ENCODE results near the gene FAM120AOS.
A peak's percentile ranks its signal among the peaks of the same experiment; 100 is the strongest.

Gene FAM120AOS

GRCh38 chr9:93415176-93415690 is 38.1 kb downstream of the FAM120AOS start:
- WGBS (ENCODE audit: extremely low coverage, insufficient coverage, low lambda C conversion rate): no CpG with 5 or more reads among the region's 2 CpGs
- Histone ChIP-seq H3K4me1 (ENCODE audit: control insufficient read depth, low read depth, low read length) (no peaks in the 10 kb centered on the region), H2BK15ac (replicated peaks; ENCODE audit: low read depth) (no peak overlapping the region), H2BK120ac (ENCODE audit: low read depth, low read length) (no peak overlapping the region), H2BK5ac (ENCODE audit: low read length) (no peak overlapping the region), H3K79me1 (ENCODE audit: low read length) (no peaks in the 10 kb centered on the region), H3K9ac (ENCODE audit: low read length) (no peak overlapping the region), H4K8ac (ENCODE audit: low read depth, low read length) (no peak overlapping the region), H3K4ac (ENCODE audit: low read depth, low read length) (no peak overlapping the region), H3K18ac (ENCODE audit: low read length) (no peak overlapping the region), H3K36me3 (ENCODE audit: control insufficient read depth, insufficient read depth, low read length) (no peaks in the 10 kb centered on the region), H3K4me2 (ENCODE audit: low read length) (no peak overlapping the region), H3K27ac (ENCODE audit: low read depth, low read length) (no peak overlapping the region), H3K27me3 (ENCODE audit: insufficient read depth, low read length, poor library complexity) (no peaks in the 10 kb centered on the region), H3K56ac (ENCODE audit: low read length) (no peak overlapping the region), H3K4me3 (ENCODE audit: low read length) (no peak overlapping the region), H4K5ac (ENCODE audit: low read length) (no peak overlapping the region), H3K23ac (ENCODE audit: low read length) (no peak overlapping the region), H2AK5ac (ENCODE audit: low read length) (no peak overlapping the region), H3K79me2 (ENCODE audit: control insufficient read depth, insufficient read depth, low read length) (no peaks in the 10 kb centered on the region)
- DNase-seq: no peak

- no peak overlapping the region for H3K4ac ChIP-seq (ENCODE audit: low read depth, low read length)
- no peaks in the 10 kb centered on the region for H3K79me1 ChIP-seq (ENCODE audit: low read length)
- H2AK5ac ChIP-seq (ENCODE audit: low read length): no peak overlapping the region
- H3K18ac ChIP-seq (ENCODE audit: low read length): no peak overlapping the region
- H3K79me2 ChIP-seq (ENCODE audit: control insufficient read depth, insufficient read depth, low read length): no peaks in the 10 kb centered on the region
- no peak overlapping the region for H2BK5ac ChIP-seq (ENCODE audit: low read length)
- no peak overlapping the region for H3K56ac ChIP-seq (ENCODE audit: low read length)
- H3K36me3 ChIP-seq (ENCODE audit: control insufficient read depth, insufficient read depth, low read length): no peaks in the 10 kb centered on the region
- no peak overlapping the region for H2BK120ac ChIP-seq (ENCODE audit: low read depth, low read length)
- H4K8ac ChIP-seq (ENCODE audit: low read depth, low read length): no peak overlapping the region
- H3K27me3 ChIP-seq (ENCODE audit: insufficient read depth, low read length, poor library complexity): no peaks in the 10 kb centered on the region
- no peak overlapping the region for H3K9ac ChIP-seq (ENCODE audit: low read length)
- H3K27ac ChIP-seq (ENCODE audit: low read depth, low read length): no peak overlapping the region
- H3K4me3 ChIP-seq (ENCODE audit: low read length): no peak overlapping the region
- H3K4me2 ChIP-seq (ENCODE audit: low read length): no peak overlapping the region
- H3K23ac ChIP-seq (ENCODE audit: low read length): no peak overlapping the region
- no peak for DNase-seq
- no peak overlapping the region for H4K5ac ChIP-seq (ENCODE audit: low read length)
- H2BK15ac ChIP-seq (replicated peaks; ENCODE audit: low read depth): no peak overlapping the region
- H3K4me1 ChIP-seq (ENCODE audit: control insufficient read depth, low read depth, low read length): no peaks in the 10 kb centered on the region
These were observed 39.9 kb downstream of the FAM120AOS start for GRCh38 chr9:93413530-93413929.

- no peak overlapping the region for H3K4me2 ChIP-seq (ENCODE audit: low read length)
- H2BK120ac ChIP-seq (ENCODE audit: low read depth, low read length): no peak overlapping the region
- DNase-seq: no peak
- H3K4me3 ChIP-seq (ENCODE audit: low read length): no peak overlapping the region
- no peaks in the 10 kb centered on the region for H3K79me2 ChIP-seq (ENCODE audit: control insufficient read depth, insufficient read depth, low read length)
- H3K79me1 ChIP-seq (ENCODE audit: low read length): no peaks in the 10 kb centered on the region
- no peak overlapping the region for H4K5ac ChIP-seq (ENCODE audit: low read length)
- H3K4me1 ChIP-seq (ENCODE audit: control insufficient read depth, low read depth, low read length): no peaks in the 10 kb centered on the region
- no peak overlapping the region for H3K18ac ChIP-seq (ENCODE audit: low read length)
- H2BK5ac ChIP-seq (ENCODE audit: low read length): no peak overlapping the region
- H2BK15ac ChIP-seq (replicated peaks; ENCODE audit: low read depth): no peak overlapping the region
- no peak overlapping the region for H3K9ac ChIP-seq (ENCODE audit: low read length)
- H4K8ac ChIP-seq (ENCODE audit: low read depth, low read length): no peak overlapping the region
- H3K27ac ChIP-seq (ENCODE audit: low read depth, low read length): no peak overlapping the region
- no peaks in the 10 kb centered on the region for H3K36me3 ChIP-seq (ENCODE audit: control insufficient read depth, insufficient read depth, low read length)
- H3K4ac ChIP-seq (ENCODE audit: low read depth, low read length): no peak overlapping the region
- WGBS (ENCODE audit: extremely low coverage, insufficient coverage, low lambda C conversion rate): no CpG with 5 or more reads among the region's 5 CpGs
- H3K23ac ChIP-seq (ENCODE audit: low read length): no peak overlapping the region
- no peak overlapping the region for H2AK5ac ChIP-seq (ENCODE audit: low read length)
- H3K27me3 ChIP-seq (ENCODE audit: insufficient read depth, low read length, poor library complexity): no peaks in the 10 kb centered on the region
- no peak overlapping the region for H3K56ac ChIP-seq (ENCODE audit: low read length)
These were observed 47.0 kb downstream of the FAM120AOS start for GRCh38 chr9:93406371-93406770.

- Histone ChIP-seq H3K56ac (ENCODE audit: low read length) (no peak overlapping the region), H3K27me3 (ENCODE audit: insufficient read depth, low read length, poor library complexity) (no peaks in the 10 kb centered on the region), H3K23ac (ENCODE audit: low read length) (peak overlapping the region; percentile 33), H3K4ac (ENCODE audit: low read depth, low read length) (no peak overlapping the region), H3K18ac (ENCODE audit: low read length) (no peak overlapping the region), H3K79me1 (ENCODE audit: low read length) (no peaks in the 10 kb centered on the region), H4K5ac (ENCODE audit: low read length) (no peak overlapping the region), H3K9ac (ENCODE audit: low read length) (no peak overlapping the region), H4K8ac (ENCODE audit: low read depth, low read length) (no peak overlapping the region), H3K4me1 (ENCODE audit: control insufficient read depth, low read depth, low read length) (no peaks in the 10 kb centered on the region), H3K4me2 (ENCODE audit: low read length) (no peak overlapping the region), H2BK15ac (replicated peaks; ENCODE audit: low read depth) (no peak overlapping the region), H3K36me3 (ENCODE audit: control insufficient read depth, insufficient read depth, low read length) (no peaks in the 10 kb centered on the region), H2BK5ac (ENCODE audit: low read length) (no peak overlapping the region), H3K4me3 (ENCODE audit: low read length) (no peak overlapping the region), H3K27ac (ENCODE audit: low read depth, low read length) (no peak overlapping the region), H2AK5ac (ENCODE audit: low read length) (no peak overlapping the region), H3K79me2 (ENCODE audit: control insufficient read depth, insufficient read depth, low read length) (no peaks in the 10 kb centered on the region), H2BK120ac (ENCODE audit: low read depth, low read length) (no peak overlapping the region)
- DNase-seq: no peak
- no CpG with 5 or more reads among the region's 9 CpGs for WGBS (ENCODE audit: extremely low coverage, insufficient coverage, low lambda C conversion rate)
These were observed 54.9 kb downstream of the FAM120AOS start for GRCh38 chr9:93398471-93398870.

- Histone ChIP-seq H3K4me1 (ENCODE audit: control insufficient read depth, low read depth, low read length) (no peaks in the 10 kb centered on the region), H3K79me2 (ENCODE audit: control insufficient read depth, insufficient read depth, low read length) (no peaks in the 10 kb centered on the region), H3K9ac (ENCODE audit: low read length) (no peak overlapping the region), H4K8ac (ENCODE audit: low read depth, low read length) (no peak overlapping the region), H2BK15ac (replicated peaks; ENCODE audit: low read depth) (no peak overlapping the region), H3K27me3 (ENCODE audit: insufficient read depth, low read length, poor library complexity) (no peaks in the 10 kb centered on the region), H2AK5ac (ENCODE audit: low read length) (no peak overlapping the region), H4K5ac (ENCODE audit: low read length) (no peak overlapping the region), H3K27ac (ENCODE audit: low read depth, low read length) (no peak overlapping the region), H3K23ac (ENCODE audit: low read length) (no peak overlapping the region), H3K4me3 (ENCODE audit: low read length) (no peak overlapping the region), H3K79me1 (ENCODE audit: low read length) (no peaks in the 10 kb centered on the region), H3K18ac (ENCODE audit: low read length) (no peak overlapping the region), H3K4ac (ENCODE audit: low read depth, low read length) (no peak overlapping the region), H3K4me2 (ENCODE audit: low read length) (no peak overlapping the region), H3K56ac (ENCODE audit: low read length) (no peak overlapping the region), H2BK120ac (ENCODE audit: low read depth, low read length) (no peak overlapping the region), H3K36me3 (ENCODE audit: control insufficient read depth, insufficient read depth, low read length) (no peaks in the 10 kb centered on the region), H2BK5ac (ENCODE audit: low read length) (no peak overlapping the region)
- WGBS (ENCODE audit: extremely low coverage, insufficient coverage, low lambda C conversion rate): no CpG with 5 or more reads among the region's 10 CpGs
- no peak for DNase-seq
These were observed 55.6 kb downstream of the FAM120AOS start for GRCh38 chr9:93397661-93398373.

Data from mesendoderm (in vitro differentiated cells).